Panc1 (cell line): Measurements from ENCODE around the gene CD55. TPM values are rescaled to one million over a fixed set of nuclear protein-coding genes. Genes with fewer than 3 reads are reported as not detected.

Source experiments
- ATAC-seq: fragments of 200-7000 bp; cut with Tn5 transposase; 2 replicates; pipeline ENCODE4 v1.9.1; 2020; ENCODE audit warnings: mild to moderate bottlenecking, moderate library complexity
- BruUV-seq: library from RNA; stranded (reverse); fragments of 400-500 nt; replicated peaks from 2 replicates; lab custom pipeline; 2021; lab: Mats Ljungman, UMichigan
- CTCF ChIA-PET: fragments of 300-600 bp; sonication (Branson Sonifier 250); formaldehyde crosslinking; loops from one replicate; lab custom pipeline; 2022; ENCODE audit warnings: antibody characterized with exemption; lab: Charles Lee
- POLR2A ChIA-PET: fragments of 300-600 bp; sonication (Branson Sonifier 250); formaldehyde crosslinking; loops from one replicate; lab custom pipeline; 2022; ENCODE audit warnings: antibody characterized with exemption; lab: Charles Lee
- DNase-seq: peaks from one replicate; pipeline ENCODE4 v3.0.0-alpha.2; 2010; ENCODE audit warnings: low read depth, low spot score
- H3K27ac ChIP-seq: 2 replicates; pipeline ENCODE4 v1.5.1; 2011; ENCODE audit warnings: mild to moderate bottlenecking, low read length, inconsistent platforms
- H3K27me3 ChIP-seq: fragments of 200-500 bp; sonication (Bioruptor generic); 2 replicates; pipeline ENCODE4 v1.6.0; 2014; ENCODE audit warnings: low read length, inconsistent platforms; ENCODE audit not compliant: control insufficient read depth, insufficient read depth
- H3K36me3 ChIP-seq: fragments of 200-500 bp; sonication (Bioruptor generic); 2 replicates; pipeline ENCODE4 v1.5.1; 2014; ENCODE audit warnings: inconsistent platforms, mild to moderate bottlenecking, low read length, moderate library complexity; ENCODE audit not compliant: control insufficient read depth, insufficient read depth
- H3K4me1 ChIP-seq: 2 replicates; pipeline ENCODE4 v1.5.1; 2011; ENCODE audit warnings: inconsistent platforms, mild to moderate bottlenecking, low read length, moderate library complexity; ENCODE audit not compliant: control insufficient read depth, insufficient read depth
- H3K4me3 ChIP-seq, 2 experiments: 2 replicates each; pipeline ENCODE4 v1.5.1; 2011 to 2012; ENCODE audit warnings: low read depth in 2 of 2, low read length in 2 of 2, mild to moderate bottlenecking in 2 of 2, inconsistent platforms in 1 of 2, moderate library complexity in 1 of 2
- H3K9me3 ChIP-seq: fragments of 200-500 bp; sonication (Bioruptor generic); 2 replicates; pipeline ENCODE4 v1.5.1; 2014; ENCODE audit warnings: low read depth, mild to moderate bottlenecking, inconsistent platforms, low read length, moderate library complexity; ENCODE audit not compliant: control insufficient read depth, insufficient read depth
- POLR2AphosphoS5 ChIP-seq: IDR thresholded peaks from 2 replicates; pipeline ENCODE4 v1.6.1; 2012; ENCODE audit warnings: mild to moderate bottlenecking, low read depth, low read length, moderate library complexity
- SIN3A ChIP-seq: IDR thresholded peaks from 2 replicates; pipeline ENCODE4 v1.6.1; 2012; ENCODE audit warnings: low read depth, mild to moderate bottlenecking, low read length, moderate library complexity, borderline replicate concordance; ENCODE audit not compliant: insufficient read depth
- TCF7L2 ChIP-seq: IDR thresholded peaks from 2 replicates; pipeline ENCODE4 v1.6.1; 2011; ENCODE audit warnings: mild to moderate bottlenecking, low read depth, low read length, inconsistent platforms
- in situ Hi-C: cut with HindIII; loops from 2 replicates; pipeline ENCODE4 v1.10.0; 2016; ENCODE audit warnings: low sequenced_read_pairs, low pct_unique_long_range_greater_than_20kb
- intact Hi-C: fragments of 100-400 bp; cut with micrococcal nuclease; formaldehyde crosslinking; loops from one replicate; pipeline ENCODE4 v1.10.0; 2022; ENCODE audit not compliant: unreplicated experiment
- total RNA-seq: library from RNA; stranded (reverse); gene quantifications from one replicate; pipeline ENCODE4 v1.2.1, GENCODE V29; 2021; ENCODE audit not compliant: unreplicated experiment
- TF ChIP-seq, protein P1 (sequence below): fragments of 450-650 bp; IDR thresholded peaks from 2 replicates; pipeline ENCODE4 v1.5.1; 2017; ENCODE audit warnings: mild to moderate bottlenecking
- TF ChIP-seq, protein P2 (sequence below), 2 experiments: IDR thresholded peaks; 2 replicates each; pipeline ENCODE4 v1.6.1; 2011 to 2012; ENCODE audit warnings: low read depth in 2 of 2, control low read depth in 1 of 2, low read length in 1 of 2, mild to moderate bottlenecking in 1 of 2, moderate library complexity in 1 of 2; ENCODE audit not compliant: insufficient read depth in 1 of 2

The CD55 gene
- total RNA-seq, 1 experiment from 2014 or later, result 12.1 TPM

DNA sequence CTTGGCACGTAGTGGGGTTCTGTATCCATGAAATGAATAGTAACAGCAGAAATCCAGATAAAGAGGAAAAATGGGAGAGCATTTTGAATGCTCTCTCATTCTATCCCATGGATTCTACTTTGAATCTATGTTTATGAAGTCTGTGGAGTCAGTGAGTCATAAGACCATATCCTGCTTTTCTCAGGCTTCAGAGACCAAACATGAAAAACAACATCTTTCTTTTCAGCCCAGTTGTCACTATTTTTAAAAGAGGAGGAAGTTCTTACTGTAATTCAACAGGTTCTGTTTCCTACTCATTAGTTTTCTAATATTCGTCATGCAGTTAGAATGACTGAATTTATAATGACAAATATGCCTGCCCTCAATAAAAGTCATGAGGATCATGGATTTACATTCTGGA, 39.4 kb upstream of the CD55 start:
- TF ChIP-seq TCF7L2, result no peak
- TF ChIP-seq, protein P1, sequence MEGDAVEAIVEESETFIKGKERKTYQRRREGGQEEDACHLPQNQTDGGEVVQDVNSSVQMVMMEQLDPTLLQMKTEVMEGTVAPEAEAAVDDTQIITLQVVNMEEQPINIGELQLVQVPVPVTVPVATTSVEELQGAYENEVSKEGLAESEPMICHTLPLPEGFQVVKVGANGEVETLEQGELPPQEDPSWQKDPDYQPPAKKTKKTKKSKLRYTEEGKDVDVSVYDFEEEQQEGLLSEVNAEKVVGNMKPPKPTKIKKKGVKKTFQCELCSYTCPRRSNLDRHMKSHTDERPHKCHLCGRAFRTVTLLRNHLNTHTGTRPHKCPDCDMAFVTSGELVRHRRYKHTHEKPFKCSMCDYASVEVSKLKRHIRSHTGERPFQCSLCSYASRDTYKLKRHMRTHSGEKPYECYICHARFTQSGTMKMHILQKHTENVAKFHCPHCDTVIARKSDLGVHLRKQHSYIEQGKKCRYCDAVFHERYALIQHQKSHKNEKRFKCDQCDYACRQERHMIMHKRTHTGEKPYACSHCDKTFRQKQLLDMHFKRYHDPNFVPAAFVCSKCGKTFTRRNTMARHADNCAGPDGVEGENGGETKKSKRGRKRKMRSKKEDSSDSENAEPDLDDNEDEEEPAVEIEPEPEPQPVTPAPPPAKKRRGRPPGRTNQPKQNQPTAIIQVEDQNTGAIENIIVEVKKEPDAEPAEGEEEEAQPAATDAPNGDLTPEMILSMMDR, result no peak
- H3K4me3 ChIP-seq, result no peak overlapping the region
- intact Hi-C loops (no loop called here), in situ Hi-C loops (no loop called here)
- DNase-seq (no peak), ATAC-seq (no peak)
- H3K27ac ChIP-seq, result no peak overlapping the region
- no peaks in the 10 kb centered on the region for H3K27me3 ChIP-seq
- no TSS peak for BruUV-seq
- no peaks in the 10 kb centered on the region for H3K4me1 ChIP-seq
- H3K9me3 ChIP-seq, result no peaks in the 10 kb centered on the region
- ChIA-PET CTCF (no interaction called here), POLR2A (no interaction called here)
- H3K36me3 ChIP-seq, result no peaks in the 10 kb centered on the region

DNA sequence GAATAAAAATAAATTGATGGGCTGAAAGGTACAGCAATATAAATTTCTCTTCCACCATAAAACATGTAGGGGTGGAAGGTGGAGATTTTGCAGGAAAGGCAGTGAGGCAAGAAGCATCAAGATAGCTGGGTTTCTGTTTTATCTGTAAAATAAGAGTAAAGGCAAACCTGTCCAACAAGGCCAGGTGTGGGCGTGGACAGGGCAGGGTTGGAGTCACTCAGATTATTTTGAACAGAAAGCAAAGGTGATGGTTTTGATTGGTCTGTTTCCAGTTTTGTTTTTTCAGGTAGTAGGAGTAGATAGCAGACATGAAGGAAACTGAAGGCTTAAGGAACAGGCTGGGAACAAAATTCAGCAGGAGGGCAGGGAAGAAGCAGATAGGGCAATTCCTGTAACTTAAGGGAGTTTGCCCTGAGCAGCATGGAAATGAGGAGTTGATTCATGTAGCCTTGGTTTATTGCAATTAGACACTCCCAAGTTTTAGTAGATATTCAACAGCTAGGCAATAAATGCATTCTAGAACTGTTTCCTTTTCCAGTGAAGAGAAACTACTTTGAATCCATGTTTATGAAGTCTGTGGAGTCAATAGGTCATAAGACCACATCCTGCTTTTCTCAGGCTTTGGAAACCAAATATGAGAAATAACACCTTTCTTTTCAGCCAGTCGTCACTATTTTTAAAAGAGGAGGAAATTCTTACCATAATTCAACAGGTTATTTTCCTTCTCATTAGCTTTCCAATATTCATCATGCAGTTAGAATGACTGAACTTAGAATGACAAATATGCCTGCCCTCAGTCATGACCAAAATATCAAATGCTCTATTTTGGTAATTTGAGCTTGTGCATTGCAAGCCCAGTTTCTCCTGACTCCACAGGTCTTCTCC, 38.7 kb upstream of the CD55 start:
- Histone ChIP-seq H3K27me3 (no peaks in the 10 kb centered on the region), H3K27ac (no peak overlapping the region), H3K4me1 (no peaks in the 10 kb centered on the region), H3K9me3 (no peaks in the 10 kb centered on the region), H3K36me3 (no peaks in the 10 kb centered on the region), H3K4me3 (no peak overlapping the region)
- in situ Hi-C loops, result no loop called here
- ATAC-seq, result no peak
- POLR2A ChIA-PET, result no interaction called here
- TF ChIP-seq, protein P2, sequence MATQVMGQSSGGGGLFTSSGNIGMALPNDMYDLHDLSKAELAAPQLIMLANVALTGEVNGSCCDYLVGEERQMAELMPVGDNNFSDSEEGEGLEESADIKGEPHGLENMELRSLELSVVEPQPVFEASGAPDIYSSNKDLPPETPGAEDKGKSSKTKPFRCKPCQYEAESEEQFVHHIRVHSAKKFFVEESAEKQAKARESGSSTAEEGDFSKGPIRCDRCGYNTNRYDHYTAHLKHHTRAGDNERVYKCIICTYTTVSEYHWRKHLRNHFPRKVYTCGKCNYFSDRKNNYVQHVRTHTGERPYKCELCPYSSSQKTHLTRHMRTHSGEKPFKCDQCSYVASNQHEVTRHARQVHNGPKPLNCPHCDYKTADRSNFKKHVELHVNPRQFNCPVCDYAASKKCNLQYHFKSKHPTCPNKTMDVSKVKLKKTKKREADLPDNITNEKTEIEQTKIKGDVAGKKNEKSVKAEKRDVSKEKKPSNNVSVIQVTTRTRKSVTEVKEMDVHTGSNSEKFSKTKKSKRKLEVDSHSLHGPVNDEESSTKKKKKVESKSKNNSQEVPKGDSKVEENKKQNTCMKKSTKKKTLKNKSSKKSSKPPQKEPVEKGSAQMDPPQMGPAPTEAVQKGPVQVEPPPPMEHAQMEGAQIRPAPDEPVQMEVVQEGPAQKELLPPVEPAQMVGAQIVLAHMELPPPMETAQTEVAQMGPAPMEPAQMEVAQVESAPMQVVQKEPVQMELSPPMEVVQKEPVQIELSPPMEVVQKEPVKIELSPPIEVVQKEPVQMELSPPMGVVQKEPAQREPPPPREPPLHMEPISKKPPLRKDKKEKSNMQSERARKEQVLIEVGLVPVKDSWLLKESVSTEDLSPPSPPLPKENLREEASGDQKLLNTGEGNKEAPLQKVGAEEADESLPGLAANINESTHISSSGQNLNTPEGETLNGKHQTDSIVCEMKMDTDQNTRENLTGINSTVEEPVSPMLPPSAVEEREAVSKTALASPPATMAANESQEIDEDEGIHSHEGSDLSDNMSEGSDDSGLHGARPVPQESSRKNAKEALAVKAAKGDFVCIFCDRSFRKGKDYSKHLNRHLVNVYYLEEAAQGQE (IDR thresholded peaks at IDR 0.05; ENCODE audit: insufficient read depth in 1 of 2, low read depth in 2 of 2, low read length in 1 of 2), result no peak
- TF ChIP-seq, protein P1, result no peak
- TF ChIP-seq TCF7L2 (no peak), POLR2AphosphoS5 (no peak), SIN3A (no peak)
- BruUV-seq, result no TSS peak
- CTCF ChIA-PET, result no interaction called here
- intact Hi-C loops, result no loop called here
- no peak for DNase-seq
